ENCODE measurements around the gene CDCA5.

Gene CDCA5

DNA sequence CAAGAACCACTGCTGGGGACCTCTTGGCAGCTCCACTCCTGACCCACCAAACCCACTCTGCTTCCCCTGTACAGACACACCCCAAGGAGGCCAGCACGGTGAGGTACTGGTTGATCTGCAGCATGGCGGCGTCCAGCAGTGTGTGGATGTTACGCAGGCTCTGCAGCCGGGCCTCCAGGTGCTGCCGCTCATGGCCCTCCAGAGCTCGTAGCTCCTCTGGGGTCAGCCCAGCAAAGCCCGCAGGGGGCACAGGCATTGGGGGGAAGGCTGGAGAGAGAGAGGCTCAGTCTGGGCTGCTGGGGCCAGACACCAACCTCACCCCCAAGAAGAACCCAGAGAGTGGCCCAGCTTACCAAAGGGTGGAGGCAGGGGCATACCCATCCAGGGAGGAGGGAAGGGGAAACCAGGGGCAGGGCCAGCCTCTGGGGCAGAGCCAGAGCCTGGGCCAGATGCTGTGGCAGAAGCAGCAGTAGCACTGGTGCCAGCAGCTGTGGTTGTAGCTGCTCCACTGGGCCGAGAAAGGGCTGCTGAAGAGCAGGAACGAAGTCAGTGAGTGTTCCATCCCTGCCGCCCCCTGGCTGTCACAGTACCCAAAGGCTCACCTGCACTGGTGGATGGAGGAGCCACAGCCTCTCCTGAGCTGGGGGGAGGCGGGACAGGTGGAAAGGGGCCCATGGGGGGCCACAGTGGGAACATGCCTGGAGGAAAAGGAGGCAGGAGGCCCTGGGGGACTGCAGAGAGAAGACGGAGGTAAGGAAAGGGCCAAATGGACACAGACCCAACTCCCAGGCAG is 46.0 kb upstream of the CDCA5 start:
- Histone ChIP-seq H2AFZ (ENCODE audit: low read length) (no peak overlapping the region), H3K9me3 (ENCODE audit: insufficient read depth, low read depth, low read length) (no peaks in the 10 kb centered on the region), H3F3A (ENCODE audit: low read depth) (no peaks in the 10 kb centered on the region), H3K79me2 (ENCODE audit: insufficient read depth, low read length) (peaks cover 32% of the 10 kb centered on the region), H4K20me1 (ENCODE audit: insufficient read depth, low read length, poor library complexity, severe bottlenecking) (peaks cover 21% of the 10 kb centered on the region), H3K9me2 (replicated peaks; ENCODE audit: low read depth, low read length) (no peaks in the 10 kb centered on the region), H3K36me3 (ENCODE audit: insufficient read depth, low read length) (peaks cover 57% of the 10 kb centered on the region), H3K4me1 (ENCODE audit: insufficient read depth, low read length, poor library complexity, severe bottlenecking) (peaks cover 17% of the 10 kb centered on the region), H3K27me3 (ENCODE audit: insufficient read depth, low read length, poor library complexity, severe bottlenecking) (no peaks in the 10 kb centered on the region), H3K4me3 (ENCODE audit: low read length, poor library complexity, severe bottlenecking) (no peak overlapping the region), H3K4me2 (ENCODE audit: low read depth, low read length, poor library complexity, severe bottlenecking) (no peak overlapping the region), H3K9ac (ENCODE audit: low read depth, low read length, poor library complexity, severe bottlenecking) (no peak overlapping the region)
- TF ChIP-seq EZH2phosphoT487 (IDR thresholded peaks at IDR 0.05; ENCODE audit: borderline replicate concordance) (no peak), CTCF (conservative IDR thresholded peaks at IDR 0.05; ENCODE audit: low read length) (no peak)

DNA sequence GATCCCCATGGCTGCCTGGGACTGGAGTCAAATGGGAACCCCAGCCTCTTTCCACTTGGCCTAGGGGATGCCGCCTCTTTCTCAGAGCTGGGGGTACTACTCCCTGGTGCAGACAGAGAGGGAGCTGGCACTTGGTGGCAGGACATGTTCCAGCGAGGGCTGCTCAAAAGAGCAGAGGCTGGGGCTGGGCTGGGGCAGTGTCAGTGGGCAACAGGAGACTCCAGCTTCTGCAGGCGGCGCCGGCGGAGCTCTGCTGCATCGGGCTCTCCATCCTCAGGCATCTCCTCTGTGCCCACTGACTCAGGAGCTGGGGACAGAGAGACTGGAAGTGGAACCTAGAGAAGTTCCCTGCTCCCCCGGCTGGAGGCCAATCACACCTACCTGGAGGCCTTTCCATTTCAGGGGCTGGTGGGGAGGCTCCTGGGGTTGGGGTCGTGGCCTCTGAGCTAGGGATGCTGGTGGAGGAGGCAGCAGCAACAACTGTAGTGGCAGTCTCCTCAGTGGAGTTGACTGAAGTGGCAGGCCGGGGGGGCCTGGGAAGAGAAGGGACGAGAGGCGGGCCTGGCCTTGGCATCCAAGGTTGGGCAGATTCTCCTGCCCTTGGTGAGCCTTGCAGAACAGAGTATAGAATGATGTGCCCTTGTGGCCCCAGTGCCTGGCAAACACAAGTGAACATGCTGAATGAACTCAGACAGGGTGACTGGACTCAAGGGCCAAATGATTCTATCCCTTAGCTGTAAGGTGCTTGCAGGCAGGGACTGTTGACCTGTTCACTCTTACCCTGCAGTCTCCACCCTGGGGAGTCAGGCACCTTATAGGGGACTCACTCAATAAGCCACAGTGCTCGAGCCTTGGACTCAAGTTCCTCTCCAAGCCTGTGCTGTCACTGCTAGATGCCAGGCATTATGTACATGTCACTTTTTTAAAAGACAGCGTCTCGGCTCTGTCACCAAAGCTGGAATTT is 44.6 kb upstream of the CDCA5 start:
- no peaks in the 10 kb centered on the region for H3F3A ChIP-seq (ENCODE audit: low read depth)
- no peaks in the 10 kb centered on the region for H3K9me3 ChIP-seq (ENCODE audit: insufficient read depth, low read depth, low read length)
- H3K27me3 ChIP-seq (ENCODE audit: insufficient read depth, low read length, poor library complexity, severe bottlenecking) = no peaks in the 10 kb centered on the region
- peaks cover 14% of the 10 kb centered on the region for H4K20me1 ChIP-seq (ENCODE audit: insufficient read depth, low read length, poor library complexity, severe bottlenecking)
- no peak overlapping the region for H3K4me3 ChIP-seq (ENCODE audit: low read length, poor library complexity, severe bottlenecking)
- no peaks in the 10 kb centered on the region for H3K9me2 ChIP-seq (replicated peaks; ENCODE audit: low read depth, low read length)
- H2AFZ ChIP-seq (ENCODE audit: low read length) = no peak overlapping the region
- H3K4me1 ChIP-seq (ENCODE audit: insufficient read depth, low read length, poor library complexity, severe bottlenecking) = peaks cover 18% of the 10 kb centered on the region
- H3K9ac ChIP-seq (ENCODE audit: low read depth, low read length, poor library complexity, severe bottlenecking) = no peak overlapping the region
- peaks cover 57% of the 10 kb centered on the region for H3K36me3 ChIP-seq (ENCODE audit: insufficient read depth, low read length)
- peaks cover 36% of the 10 kb centered on the region for H3K79me2 ChIP-seq (ENCODE audit: insufficient read depth, low read length)
- TF ChIP-seq EZH2phosphoT487 (IDR thresholded peaks at IDR 0.05; ENCODE audit: borderline replicate concordance) = no peak
- TF ChIP-seq CTCF (conservative IDR thresholded peaks at IDR 0.05; ENCODE audit: low read length) = no peak
- H3K4me2 ChIP-seq (ENCODE audit: low read depth, low read length, poor library complexity, severe bottlenecking) = no peak overlapping the region

GRCh38 chr11:65127473-65128181 is 43.8 kb upstream of the CDCA5 start:
- H4K20me1 ChIP-seq (ENCODE audit: insufficient read depth, low read length, poor library complexity, severe bottlenecking) = peaks cover 6% of the 10 kb centered on the region
- H2AFZ ChIP-seq (ENCODE audit: low read length) = no peak overlapping the region
- no peak overlapping the region for H3K4me3 ChIP-seq (ENCODE audit: low read length, poor library complexity, severe bottlenecking)
- no peak overlapping the region for H3K9ac ChIP-seq (ENCODE audit: low read depth, low read length, poor library complexity, severe bottlenecking)
- H3K4me2 ChIP-seq (ENCODE audit: low read depth, low read length, poor library complexity, severe bottlenecking) = no peak overlapping the region
- H3K36me3 ChIP-seq (ENCODE audit: insufficient read depth, low read length) = peaks cover 57% of the 10 kb centered on the region
- no peaks in the 10 kb centered on the region for H3K9me2 ChIP-seq (replicated peaks; ENCODE audit: low read depth, low read length)
- H3F3A ChIP-seq (ENCODE audit: low read depth) = no peaks in the 10 kb centered on the region
- no peaks in the 10 kb centered on the region for H3K27me3 ChIP-seq (ENCODE audit: insufficient read depth, low read length, poor library complexity, severe bottlenecking)
- no peaks in the 10 kb centered on the region for H3K9me3 ChIP-seq (ENCODE audit: insufficient read depth, low read depth, low read length)
- H3K79me2 ChIP-seq (ENCODE audit: insufficient read depth, low read length) = peaks cover 36% of the 10 kb centered on the region
- peaks cover 14% of the 10 kb centered on the region for H3K4me1 ChIP-seq (ENCODE audit: insufficient read depth, low read length, poor library complexity, severe bottlenecking)
- TF ChIP-seq CTCF (conservative IDR thresholded peaks at IDR 0.05; ENCODE audit: low read length) (no peak), EZH2phosphoT487 (IDR thresholded peaks at IDR 0.05; ENCODE audit: borderline replicate concordance) (no peak)

Measured in Loucy (cell line).